ENCODE results near the gene RSPO1.

The RSPO1 gene

DNA sequence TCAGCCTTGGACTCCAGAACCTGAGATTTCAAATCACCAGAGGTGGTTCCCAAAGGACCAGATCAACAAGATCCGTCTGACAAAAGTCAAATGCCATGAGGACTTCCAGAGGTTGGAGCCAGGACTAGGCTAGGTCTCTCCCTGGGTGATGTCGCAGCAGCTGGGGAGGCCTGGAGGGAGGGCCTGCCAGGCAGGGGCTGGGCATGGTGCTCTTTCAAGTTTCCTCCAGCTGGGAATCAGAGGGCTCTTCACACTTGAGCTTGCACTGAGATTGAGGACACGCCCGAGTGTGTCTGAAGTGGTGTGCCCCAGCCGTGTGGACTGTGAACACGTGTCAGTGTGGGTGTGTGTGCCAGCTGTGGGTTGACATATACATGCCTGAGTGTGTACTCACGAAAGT lies 21.3 kb upstream of the RSPO1 start:
- H3K36me3 ChIP-seq (ENCODE audit: control insufficient read depth, insufficient read depth, low read length, severe bottlenecking): no peaks in the 10 kb centered on the region

DNA sequence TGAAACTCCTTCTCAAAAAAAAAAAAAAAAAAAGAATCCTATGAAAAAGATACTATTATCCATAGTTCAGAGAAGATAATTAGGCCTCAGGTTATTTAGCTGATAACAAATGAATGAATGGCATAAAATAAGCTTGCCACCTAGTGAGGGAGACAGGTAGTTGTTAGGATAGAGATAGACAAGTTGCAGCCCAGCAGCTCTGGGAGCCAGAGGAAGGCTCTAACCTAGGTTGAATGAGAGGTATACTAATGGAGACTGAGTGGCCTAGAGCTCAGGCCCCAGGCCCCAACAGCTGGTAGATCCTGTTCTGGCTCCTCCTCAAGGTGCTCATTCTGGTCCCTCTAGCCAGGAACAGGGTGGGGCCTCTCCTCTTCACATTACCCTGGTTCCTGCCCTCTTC lies 20.6 kb upstream of the RSPO1 start:
- H3K27me3 ChIP-seq (replicated peaks; ENCODE audit: control insufficient read depth, insufficient read depth, low read length): peaks cover 34% of the 10 kb centered on the region

More for the DNA sequence above, 21.3 kb upstream of the RSPO1 start:
- peaks cover 28% of the 10 kb centered on the region for H3K27me3 ChIP-seq (replicated peaks; ENCODE audit: control insufficient read depth, insufficient read depth, low read length)
- no peak overlapping the region for H3K4me3 ChIP-seq (ENCODE audit: low read length)
- H3K9me3 ChIP-seq (ENCODE audit: control insufficient read depth, low read length): no peaks in the 10 kb centered on the region
- H3K4me1 ChIP-seq (ENCODE audit: control insufficient read depth, insufficient read depth, low read length): no peaks in the 10 kb centered on the region
- DNase-seq (ENCODE audit: low read depth): no peak
- no peak overlapping the region for H3K9ac ChIP-seq (ENCODE audit: low read length)

DNA sequence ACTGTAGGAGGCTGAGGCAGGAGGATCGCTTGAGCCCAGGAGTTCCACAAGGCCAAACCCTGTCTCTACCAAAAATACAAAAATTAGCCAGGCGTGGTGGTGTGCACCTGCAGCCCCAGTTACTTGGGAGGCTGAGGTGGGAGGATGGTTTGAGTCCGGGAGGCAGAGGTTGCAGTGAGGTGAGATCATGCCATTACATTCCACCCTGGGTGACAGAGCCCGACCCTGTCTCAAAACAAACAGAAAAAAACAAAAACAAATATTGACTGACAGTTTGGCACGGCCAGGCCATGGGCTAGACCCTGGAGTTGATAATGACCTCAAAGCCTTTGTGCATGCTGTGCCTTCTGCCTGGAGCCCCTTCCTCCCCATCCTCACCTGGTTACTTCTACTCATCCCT lies 19.2 kb upstream of the RSPO1 start:
- peaks cover 42% of the 10 kb centered on the region for H3K27me3 ChIP-seq (replicated peaks; ENCODE audit: control insufficient read depth, insufficient read depth, low read length)
- no peaks in the 10 kb centered on the region for H3K36me3 ChIP-seq (ENCODE audit: control insufficient read depth, insufficient read depth, low read length, severe bottlenecking)
- no peaks in the 10 kb centered on the region for H3K9me3 ChIP-seq (ENCODE audit: control insufficient read depth, low read length)
- H3K9ac ChIP-seq (ENCODE audit: low read length): no peak overlapping the region
- H3K4me1 ChIP-seq (ENCODE audit: control insufficient read depth, insufficient read depth, low read length): no peaks in the 10 kb centered on the region
- no peak for DNase-seq (ENCODE audit: low read depth)
- no peak overlapping the region for H3K4me3 ChIP-seq (ENCODE audit: low read length)

More for the DNA sequence above, 20.6 kb upstream of the RSPO1 start:
- Histone ChIP-seq H3K4me3 (ENCODE audit: low read length) (no peak overlapping the region), H3K9me3 (ENCODE audit: control insufficient read depth, low read length) (no peaks in the 10 kb centered on the region), H3K4me1 (ENCODE audit: control insufficient read depth, insufficient read depth, low read length) (no peaks in the 10 kb centered on the region), H3K36me3 (ENCODE audit: control insufficient read depth, insufficient read depth, low read length, severe bottlenecking) (no peaks in the 10 kb centered on the region), H3K9ac (ENCODE audit: low read length) (no peak overlapping the region)
- DNase-seq (ENCODE audit: low read depth): no peak

GRCh38 chr1:37652976-37653375 lies 18.3 kb upstream of the RSPO1 start:
- Histone ChIP-seq H3K9ac (ENCODE audit: low read length) (no peak overlapping the region), H3K4me3 (ENCODE audit: low read length) (no peak overlapping the region), H3K27me3 (replicated peaks; ENCODE audit: control insufficient read depth, insufficient read depth, low read length) (peaks cover 45% of the 10 kb centered on the region), H3K36me3 (ENCODE audit: control insufficient read depth, insufficient read depth, low read length, severe bottlenecking) (no peaks in the 10 kb centered on the region), H3K9me3 (ENCODE audit: control insufficient read depth, low read length) (no peaks in the 10 kb centered on the region), H3K4me1 (ENCODE audit: control insufficient read depth, insufficient read depth, low read length) (no peaks in the 10 kb centered on the region)
- DNase-seq (ENCODE audit: low read depth): no peak

DNA sequence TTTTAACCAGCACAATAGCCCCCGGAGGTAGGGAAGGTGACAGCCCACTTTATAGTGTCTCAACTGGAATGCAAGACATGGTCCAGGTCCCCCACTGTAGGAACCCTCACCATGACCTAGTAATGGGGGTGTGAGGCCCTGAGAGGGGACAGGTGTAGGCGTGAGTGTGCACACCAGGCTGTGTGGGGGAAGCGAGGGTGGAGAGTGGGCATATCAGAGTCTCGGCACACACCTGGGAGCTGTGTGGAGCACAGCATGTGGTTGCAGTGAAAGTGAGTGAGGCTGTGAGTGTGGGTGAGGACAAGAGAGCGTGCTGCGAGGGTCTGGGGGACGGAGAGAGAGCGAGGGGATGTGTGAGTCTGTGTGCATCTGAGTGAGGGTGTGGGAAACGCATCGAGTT lies 17.1 kb upstream of the RSPO1 start:
- no peaks in the 10 kb centered on the region for H3K9me3 ChIP-seq (ENCODE audit: control insufficient read depth, low read length)
- no peak overlapping the region for H3K9ac ChIP-seq (ENCODE audit: low read length)
- H3K27me3 ChIP-seq (replicated peaks; ENCODE audit: control insufficient read depth, insufficient read depth, low read length): peaks cover 39% of the 10 kb centered on the region
- H3K4me1 ChIP-seq (ENCODE audit: control insufficient read depth, insufficient read depth, low read length): no peaks in the 10 kb centered on the region
- no peaks in the 10 kb centered on the region for H3K36me3 ChIP-seq (ENCODE audit: control insufficient read depth, insufficient read depth, low read length, severe bottlenecking)
- H3K4me3 ChIP-seq (ENCODE audit: low read length): no peak overlapping the region
- no peak for DNase-seq (ENCODE audit: low read depth)

- no peak overlapping the region for H3K4me3 ChIP-seq (ENCODE audit: low read length)
- H3K4me1 ChIP-seq (ENCODE audit: control insufficient read depth, insufficient read depth, low read length): no peaks in the 10 kb centered on the region
- no peaks in the 10 kb centered on the region for H3K36me3 ChIP-seq (ENCODE audit: control insufficient read depth, insufficient read depth, low read length, severe bottlenecking)
- H3K9me3 ChIP-seq (ENCODE audit: control insufficient read depth, low read length): no peaks in the 10 kb centered on the region
- H3K9ac ChIP-seq (ENCODE audit: low read length): no peak overlapping the region
- H3K27me3 ChIP-seq (replicated peaks; ENCODE audit: control insufficient read depth, insufficient read depth, low read length): peaks cover 37% of the 10 kb centered on the region
- no peak for DNase-seq (ENCODE audit: low read depth)
Measured at GRCh38 chr1:37650721-37651120, 16.0 kb upstream of the RSPO1 start.

GRCh38 chr1:37650173-37650572 lies 15.5 kb upstream of the RSPO1 start:
- no peaks in the 10 kb centered on the region for H3K36me3 ChIP-seq (ENCODE audit: control insufficient read depth, insufficient read depth, low read length, severe bottlenecking)
- no peaks in the 10 kb centered on the region for H3K9me3 ChIP-seq (ENCODE audit: control insufficient read depth, low read length)
- no peak for DNase-seq (ENCODE audit: low read depth)
- peaks cover 35% of the 10 kb centered on the region for H3K27me3 ChIP-seq (replicated peaks; ENCODE audit: control insufficient read depth, insufficient read depth, low read length)
- no peak overlapping the region for H3K4me3 ChIP-seq (ENCODE audit: low read length)
- H3K9ac ChIP-seq (ENCODE audit: low read length): no peak overlapping the region
- no peaks in the 10 kb centered on the region for H3K4me1 ChIP-seq (ENCODE audit: control insufficient read depth, insufficient read depth, low read length)

GRCh38 chr1:37647281-37647680 lies 12.6 kb upstream of the RSPO1 start:
- no peak overlapping the region for H3K9ac ChIP-seq (ENCODE audit: low read length)
- no peaks in the 10 kb centered on the region for H3K36me3 ChIP-seq (ENCODE audit: control insufficient read depth, insufficient read depth, low read length, severe bottlenecking)
- no peaks in the 10 kb centered on the region for H3K4me1 ChIP-seq (ENCODE audit: control insufficient read depth, insufficient read depth, low read length)
- peaks cover 52% of the 10 kb centered on the region for H3K27me3 ChIP-seq (replicated peaks; ENCODE audit: control insufficient read depth, insufficient read depth, low read length)
- no peak overlapping the region for H3K4me3 ChIP-seq (ENCODE audit: low read length)
- DNase-seq (ENCODE audit: low read depth): no peak
- H3K9me3 ChIP-seq (ENCODE audit: control insufficient read depth, low read length): peaks cover 11% of the 10 kb centered on the region

GRCh38 chr1:37641059-37641458 lies 6.4 kb upstream of the RSPO1 start:
- H3K4me3 ChIP-seq (ENCODE audit: low read length): no peak overlapping the region
- no peaks in the 10 kb centered on the region for H3K36me3 ChIP-seq (ENCODE audit: control insufficient read depth, insufficient read depth, low read length, severe bottlenecking)
- H3K27me3 ChIP-seq (replicated peaks; ENCODE audit: control insufficient read depth, insufficient read depth, low read length): peaks cover 55% of the 10 kb centered on the region

GRCh38 chr1:37636435-37636834 lies 1.7 kb upstream of the RSPO1 start:
- no peak for DNase-seq (ENCODE audit: low read depth)
- no peaks in the 10 kb centered on the region for H3K36me3 ChIP-seq (ENCODE audit: control insufficient read depth, insufficient read depth, low read length, severe bottlenecking)
- no peak overlapping the region for H3K4me3 ChIP-seq (ENCODE audit: low read length)
- no peak overlapping the region for H3K9ac ChIP-seq (ENCODE audit: low read length)
- H3K4me1 ChIP-seq (ENCODE audit: control insufficient read depth, insufficient read depth, low read length): no peaks in the 10 kb centered on the region
- H3K9me3 ChIP-seq (ENCODE audit: control insufficient read depth, low read length): peaks cover 9% of the 10 kb centered on the region
- peaks cover 71% of the 10 kb centered on the region for H3K27me3 ChIP-seq (replicated peaks; ENCODE audit: control insufficient read depth, insufficient read depth, low read length)

More at GRCh38 chr1:37641059-37641458, 6.4 kb upstream of the RSPO1 start:
- Histone ChIP-seq H3K4me1 (ENCODE audit: control insufficient read depth, insufficient read depth, low read length) (no peaks in the 10 kb centered on the region), H3K9me3 (ENCODE audit: control insufficient read depth, low read length) (peaks cover 29% of the 10 kb centered on the region), H3K9ac (ENCODE audit: low read length) (no peak overlapping the region)
- DNase-seq (ENCODE audit: low read depth): no peak

DNA sequence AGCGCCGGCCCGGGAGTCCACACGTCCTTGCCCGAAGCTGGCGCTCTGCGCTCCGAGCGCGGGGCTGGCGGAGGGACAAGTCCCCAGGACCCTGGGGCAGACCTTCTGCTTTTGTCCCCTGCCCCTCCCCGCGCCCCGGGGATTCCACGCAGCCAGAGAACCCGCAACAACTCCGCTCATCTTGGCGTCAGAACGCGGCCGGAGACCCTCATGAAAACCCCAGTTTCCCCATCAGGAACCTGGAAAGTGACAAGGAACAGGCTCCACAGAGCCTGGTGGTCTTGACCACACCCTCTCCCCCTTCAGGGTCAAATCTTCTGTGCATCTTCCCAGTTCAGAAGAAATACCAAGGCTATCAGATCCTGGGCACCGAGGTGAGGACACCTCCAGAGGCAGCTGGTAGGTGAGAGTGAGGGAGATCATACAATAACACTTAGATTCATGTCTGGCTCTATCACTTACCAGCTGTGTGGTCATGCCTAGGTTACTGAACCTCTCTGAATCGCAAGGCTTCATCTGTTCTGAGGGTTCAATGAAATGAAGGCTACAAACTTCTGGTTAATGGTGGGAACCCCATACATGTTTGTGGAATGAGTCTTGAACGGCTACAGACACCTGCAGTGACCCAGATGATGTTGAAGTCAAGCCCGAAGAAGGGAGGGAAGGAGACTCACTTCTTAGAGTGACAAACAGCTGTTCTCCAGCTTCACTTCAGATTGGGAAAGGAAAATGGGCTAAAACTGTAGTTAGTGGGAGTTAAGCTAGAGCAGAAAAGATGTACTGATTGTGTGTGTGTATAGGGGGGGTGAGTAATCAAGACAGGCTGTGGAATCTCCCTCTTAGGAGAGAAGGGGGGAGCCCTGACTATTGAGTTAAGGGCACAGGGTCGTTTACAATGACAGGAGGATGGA lies 555 bp upstream of the RSPO1 start:
- Histone ChIP-seq H3K9ac (ENCODE audit: low read length) (no peak overlapping the region), H3K36me3 (ENCODE audit: control insufficient read depth, insufficient read depth, low read length, severe bottlenecking) (no peaks in the 10 kb centered on the region), H3K4me3 (ENCODE audit: low read length) (no peak overlapping the region), H3K4me1 (ENCODE audit: control insufficient read depth, insufficient read depth, low read length) (no peaks in the 10 kb centered on the region), H3K9me3 (ENCODE audit: control insufficient read depth, low read length) (no peaks in the 10 kb centered on the region), H3K27me3 (replicated peaks; ENCODE audit: control insufficient read depth, insufficient read depth, low read length) (peaks cover 77% of the 10 kb centered on the region)
- DNase-seq (ENCODE audit: low read depth): peak; percentile 2

GRCh38 chr1:37633938-37634243 lies 801 bp downstream of the RSPO1 start:
- H3K4me1 ChIP-seq (ENCODE audit: control insufficient read depth, insufficient read depth, low read length): no peaks in the 10 kb centered on the region
- DNase-seq (ENCODE audit: low read depth): no peak
- no peak overlapping the region for H3K9ac ChIP-seq (ENCODE audit: low read length)
- no peaks in the 10 kb centered on the region for H3K36me3 ChIP-seq (ENCODE audit: control insufficient read depth, insufficient read depth, low read length, severe bottlenecking)
- H3K4me3 ChIP-seq (ENCODE audit: low read length): no peak overlapping the region
- H3K9me3 ChIP-seq (ENCODE audit: control insufficient read depth, low read length): no peaks in the 10 kb centered on the region
- H3K27me3 ChIP-seq (replicated peaks; ENCODE audit: control insufficient read depth, insufficient read depth, low read length): peaks cover 82% of the 10 kb centered on the region

Data from adipocyte (in vitro differentiated cells).